Tracheal epithelial cell (primary cell): ENCODE data around the gene CNTNAP1. TPM values are rescaled to one million over a fixed set of nuclear protein-coding genes. Genes with fewer than 3 reads are reported as not detected.

Source experiments
- total RNA-seq: library from RNA; depleted of rRNA; stranded (reverse); fragments of >200 nt; gene quantifications from 2 replicates; pipeline ENCODE4 v1.2.1, GENCODE V29; 2014

Gene CNTNAP1
- total RNA-seq = under 0.01 and 2.2 TPM in 2 replicates

GRCh38 chr17:42681976-42682721, at the start of gene CNTNAP1:
Gene CNTNAP1, plus strand, starts transcription at chr17:42682531. Its CDS starts 299 bp downstream, at chr17:42682830.

GRCh38 chr17:42659079-42659931, 23.0 kb upstream of the CNTNAP1 start, which contains the start of gene TUBG2:
Gene TUBG2, plus strand, starts transcription at chr17:42659284. Its CDS starts 220 bp downstream, at chr17:42659504.

GRCh38 chr17:42676424-42677011, 5.8 kb upstream of the CNTNAP1 start, which contains the start of gene PLEKHH3:
Gene PLEKHH3, minus strand, starts transcription at chr17:42676994. Its CDS starts 431 bp downstream, at chr17:42676563.

GRCh38 chr17:42744806-42745617, 62.7 kb downstream of the CNTNAP1 start, which contains the start of gene EZH1:
Gene EZH1, minus strand, starts transcription at chr17:42745040. Its CDS starts 16,099 bp downstream, at chr17:42728941.

Other genes with a start within 250 kb of the CNTNAP1 start
- 37.4 and 39.9 TPM in 2 replicates for gene ATP6V0A1, start 223.7 kb upstream of the CNTNAP1 start, total RNA-seq
- 18.5 and 18.6 TPM in 2 replicates for gene NAGLU, start 146.3 kb upstream of the CNTNAP1 start, total RNA-seq
- 8.5 and 19.5 TPM in 2 replicates for gene HSD17B1, start 129.6 kb upstream of the CNTNAP1 start, total RNA-seq
- gene COASY, start 120.4 kb upstream of the CNTNAP1 start, total RNA-seq = 13.7 and 14.9 TPM in 2 replicates
- gene MLX, start 115.4 kb upstream of the CNTNAP1 start, total RNA-seq = 30.3 and 32.0 TPM in 2 replicates
- 1.1 and 1.9 TPM in 2 replicates for gene PSMC3IP, start 104.8 kb upstream of the CNTNAP1 start, total RNA-seq
- gene RETREG3, start 73.2 kb upstream of the CNTNAP1 start, total RNA-seq = 73.3 and 85.5 TPM in 2 replicates
- gene TUBG1, start 72.8 kb upstream of the CNTNAP1 start, total RNA-seq = 15.6 and 31.1 TPM in 2 replicates
- gene TUBG2, start 23.2 kb upstream of the CNTNAP1 start, total RNA-seq = 4.8 and 7.2 TPM in 2 replicates
- gene PLEKHH3, start 5.5 kb upstream of the CNTNAP1 start, total RNA-seq = 15.7 and 33.5 TPM in 2 replicates
- 0.21 and 2.9 TPM in 2 replicates for gene CCR10, start 688 bp upstream of the CNTNAP1 start, total RNA-seq
- 8.9 and 12.1 TPM in 2 replicates for gene EZH1, start 62.5 kb downstream of the CNTNAP1 start, total RNA-seq
- gene RAMP2, start 78.7 kb downstream of the CNTNAP1 start, total RNA-seq = not detected in 2 replicates
- 66.1 and 83.6 TPM in 2 replicates for gene VPS25, start 90.9 kb downstream of the CNTNAP1 start, total RNA-seq
- gene WNK4, start 98.1 kb downstream of the CNTNAP1 start, total RNA-seq = 0.96 TPM in 1 of 2 replicates, not detected in the other
- gene COA3, start 116.2 kb downstream of the CNTNAP1 start, total RNA-seq = 71.3 and 76.9 TPM in 2 replicates
- not detected in 2 replicates for gene CNTD1, start 116.3 kb downstream of the CNTNAP1 start, total RNA-seq
- gene BECN1, start 141.8 kb downstream of the CNTNAP1 start, total RNA-seq = 113 and 117 TPM in 2 replicates
- 65.2 and 83.6 TPM in 2 replicates for gene PSME3, start 150.9 kb downstream of the CNTNAP1 start, total RNA-seq
- gene AOC2, start 162.0 kb downstream of the CNTNAP1 start, total RNA-seq = 0.96 and 1.5 TPM in 2 replicates
- gene AOC3, start 168.7 kb downstream of the CNTNAP1 start, total RNA-seq = under 0.01 and 0.24 TPM in 2 replicates
- under 0.01 TPM in 1 of 2 replicates, not detected in the other for gene G6PC1, start 218.3 kb downstream of the CNTNAP1 start, total RNA-seq